ENCODE measurements around the gene AGA. TPM values are rescaled to one million over a fixed set of nuclear protein-coding genes. Genes with fewer than 3 reads are reported as not detected.

The AGA gene
- total RNA-seq, 2 donors from 2014 or later, result 21.8 to 34.1 TPM

- no peak for ATAC-seq (ENCODE audit: insufficient number of reproducible peaks, low FRiP score, low read depth)
- DNase-seq (ENCODE audit: low spot score), result no peak
Observed at GRCh38 chr4:177386278-177386815, 55.9 kb downstream of the AGA start.

DNA sequence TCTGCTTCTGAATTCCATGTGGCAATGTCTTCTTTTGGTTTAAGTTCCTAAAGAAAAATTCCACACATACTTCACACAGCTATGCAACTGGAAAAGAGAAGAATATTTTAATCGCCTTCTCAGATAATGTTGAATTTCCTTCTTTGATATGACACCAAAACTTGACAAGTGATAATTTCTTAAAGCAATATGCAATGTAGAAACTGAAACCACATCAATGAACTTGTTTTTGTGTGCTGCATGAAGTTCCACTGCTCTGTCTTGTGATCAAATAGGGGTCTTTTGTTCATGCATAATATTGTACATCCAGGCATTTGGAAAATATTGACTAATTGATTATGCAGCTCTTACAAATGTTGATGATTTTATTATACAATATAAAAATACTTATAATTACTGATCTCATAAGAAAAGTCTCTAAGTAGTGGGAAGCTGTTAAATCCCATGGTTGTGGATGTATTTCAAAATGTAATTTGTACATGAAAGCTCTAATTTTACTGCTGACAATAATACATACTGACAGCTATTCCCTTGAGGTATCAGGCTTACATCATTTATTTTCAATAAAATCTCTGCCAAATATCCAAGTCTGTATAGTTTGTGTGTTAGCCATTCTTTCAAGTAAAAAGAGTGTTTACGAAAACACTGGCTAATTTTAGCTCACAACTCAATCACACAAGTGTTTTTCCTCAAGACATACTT lies 56.5 kb downstream of the AGA start:
- Histone ChIP-seq H3K36me3 (no peaks in the 10 kb centered on the region), H3K4me1 (ENCODE audit: control insufficient read depth in 1 of 2, low read depth in 2 of 2) (peaks cover 0 to 4% of the 10 kb centered on the region in 2 donors), H3K4me3 (no peak overlapping the region), H3K27ac (no peak overlapping the region), H3K9me3 (no peaks in the 10 kb centered on the region), H3K27me3 (replicated peaks; ENCODE audit: insufficient read depth) (no peaks in the 10 kb centered on the region)
- no peak for TF ChIP-seq CTCF (IDR thresholded peaks at IDR 0.05)
- ATAC-seq (ENCODE audit: insufficient number of reproducible peaks, low FRiP score, low read depth) (no peak), DNase-seq (ENCODE audit: low spot score) (no peak)

More at GRCh38 chr4:177386278-177386815, 55.9 kb downstream of the AGA start:
- Histone ChIP-seq H3K27ac (no peak overlapping the region), H3K27me3 (replicated peaks; ENCODE audit: insufficient read depth) (no peaks in the 10 kb centered on the region), H3K4me3 (no peak overlapping the region), H3K36me3 (no peaks in the 10 kb centered on the region), H3K9me3 (no peaks in the 10 kb centered on the region), H3K4me1 (ENCODE audit: control insufficient read depth in 1 of 2, low read depth in 2 of 2) (peaks cover 0 to 4% of the 10 kb centered on the region in 2 donors)
- TF ChIP-seq CTCF (IDR thresholded peaks at IDR 0.05), result no peak

DNA sequence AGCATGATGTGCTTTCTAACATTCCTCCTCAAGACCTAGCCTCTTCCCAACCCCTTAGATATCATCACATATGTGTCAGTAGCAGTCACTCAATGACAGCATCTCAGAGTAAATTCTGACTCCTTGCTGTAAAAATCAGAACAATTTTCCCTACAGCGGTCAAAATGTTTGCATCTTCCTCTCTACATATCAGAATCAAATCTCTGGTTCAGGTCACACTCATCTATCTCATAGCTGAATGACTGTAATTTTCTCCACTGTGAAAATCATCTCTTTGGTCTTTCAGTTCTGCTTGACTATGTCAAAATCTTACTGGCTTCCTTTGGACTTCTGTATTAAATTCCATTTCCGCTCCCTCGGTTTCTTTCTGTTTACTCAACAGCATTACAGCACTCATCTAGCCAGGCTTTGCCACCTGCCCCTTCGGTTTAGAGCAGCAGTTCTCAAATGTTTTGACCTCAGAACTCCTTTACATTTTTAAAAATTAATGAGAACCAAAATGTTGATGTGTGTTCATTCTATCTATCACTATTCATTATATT lies 57.3 kb downstream of the AGA start:
- H3K27me3 ChIP-seq (replicated peaks; ENCODE audit: insufficient read depth), result no peaks in the 10 kb centered on the region
- no peak for ATAC-seq (ENCODE audit: insufficient number of reproducible peaks, low FRiP score, low read depth)
- no peaks in the 10 kb centered on the region for H3K9me3 ChIP-seq
- no peak for DNase-seq (ENCODE audit: low spot score)
- TF ChIP-seq CTCF (IDR thresholded peaks at IDR 0.05), result no peak
- no peaks in the 10 kb centered on the region for H3K36me3 ChIP-seq
- H3K4me1 ChIP-seq (ENCODE audit: control insufficient read depth in 1 of 2, low read depth in 2 of 2), result peaks cover 0 to 4% of the 10 kb centered on the region in 2 donors
- no peak overlapping the region for H3K27ac ChIP-seq
- H3K4me3 ChIP-seq, result no peak overlapping the region

DNA sequence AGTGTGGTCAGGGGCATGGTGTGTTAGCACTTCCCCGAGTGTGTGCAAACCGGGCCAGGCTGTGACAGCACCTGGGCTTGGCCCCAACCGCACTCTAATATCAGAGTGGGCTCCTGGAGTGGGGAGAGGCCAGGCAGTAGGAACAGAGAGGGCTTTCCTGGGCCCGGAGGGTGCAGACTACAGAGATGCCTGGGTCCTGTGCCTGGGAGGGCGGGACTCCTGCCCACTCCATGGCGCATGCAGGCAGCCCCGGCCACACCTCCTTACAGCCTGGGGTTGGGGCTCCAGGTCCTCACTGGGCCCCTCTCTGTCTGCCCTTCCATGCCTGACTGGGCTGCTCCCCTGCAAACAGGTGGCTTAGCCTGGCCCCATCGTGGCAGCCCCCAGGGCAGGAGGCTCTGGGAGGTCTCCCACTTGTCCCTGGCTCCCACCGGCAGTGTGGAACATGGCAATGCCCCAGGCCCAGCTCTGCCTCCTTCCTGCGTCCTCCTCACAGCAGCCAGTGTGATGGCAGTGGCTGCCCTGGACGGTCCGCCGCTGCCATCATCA lies 60.4 kb downstream of the AGA start:
- no peaks in the 10 kb centered on the region for H3K27me3 ChIP-seq (replicated peaks; ENCODE audit: insufficient read depth)
- no peaks in the 10 kb centered on the region for H3K9me3 ChIP-seq
- no peak overlapping the region for H3K27ac ChIP-seq
- H3K4me3 ChIP-seq, result no peak overlapping the region
- H3K4me1 ChIP-seq (ENCODE audit: control insufficient read depth in 1 of 2, low read depth in 2 of 2), result peaks cover 0 to 4% of the 10 kb centered on the region in 2 donors
- no peaks in the 10 kb centered on the region for H3K36me3 ChIP-seq
- DNase-seq (ENCODE audit: low spot score) (no peak), ATAC-seq (ENCODE audit: insufficient number of reproducible peaks, low FRiP score, low read depth) (no peak)
- no peak for TF ChIP-seq CTCF (IDR thresholded peaks at IDR 0.05)

Other genes with a start within 250 kb of the AGA start
- gene NEIL3, start 132.6 kb downstream of the AGA start, total RNA-seq, result not detected